Motor neuron (in vitro differentiated cells): Measurements from ENCODE around the gene SEMA6A. TPM values are rescaled to one million over a fixed set of nuclear protein-coding genes. Genes with fewer than 3 reads are reported as not detected.

Experiments used
- ATAC-seq, 8 experiments: fragments of 200-7000 bp; cut with Tn5 transposase; replicated peaks in 6 of 8; 2 replicates each; pipeline ENCODE4 v1.8.0; 2021; ENCODE audit warnings: mild to moderate bottlenecking in 8 of 8, moderate library complexity in 8 of 8
- H3K27ac ChIP-seq, 2 donors: fragments of 250-450 bp; sonication (Bioruptor Pico); 2 replicates each; pipeline ENCODE4 v1.9.0; 2021; ENCODE audit warnings: antibody characterized with exemption in 2 of 2, mild to moderate bottlenecking in 2 of 2, moderate library complexity in 1 of 2
- H3K4me1 ChIP-seq, 2 donors: fragments of 250-450 bp; sonication (Bioruptor Pico); replicated peaks in 1 of 2; 2 replicates each; pipeline ENCODE4 v1.6.1; 2021; ENCODE audit warnings: antibody characterized with exemption in 2 of 2, mild to moderate bottlenecking in 2 of 2, moderate library complexity in 1 of 2
- H3K4me3 ChIP-seq, 5 donors: fragments of 250-450 bp; sonication (Bioruptor Pico); 2 replicates each; pipeline ENCODE4 v1.9.0; 2021; ENCODE audit warnings: antibody characterized with exemption in 5 of 5, mild to moderate bottlenecking in 5 of 5, moderate library complexity in 4 of 5
- WGBS, 10 experiments: fragments of 450-650 bp; shearing (Covaris generic); methylation state at CpG; one replicate each; pipeline ENCODE4 v1.0.0; 2022; 5-methylcytosine and 5-hydroxymethylcytosine counted together
- in situ Hi-C, 9 experiments: fragments of 400-800 bp; cut with MboI; loops; one replicate each; pipeline ENCODE4 v1.15.0; 2021; ENCODE audit warnings: low sequenced_read_pairs in 9 of 9, low pct_unique_long_range_greater_than_20kb in 2 of 9; ENCODE audit not compliant: unreplicated experiment in 9 of 9
- total RNA-seq, 8 experiments: library from RNA; unstranded; fragments of 300-600 nt; gene quantifications; 2 replicates each; pipeline versions ENCODE4 v1.2.3 to v1.2.4, GENCODE V29; 2022

Gene SEMA6A
- total RNA-seq, 8 experiments from 2014 or later = 2.6 to 35.9 (median 20.0) TPM

GRCh38 chr5:116488356-116489041 is 86.1 kb downstream of the SEMA6A start:
- WGBS, 10 experiments = 60 to 100% (median 73%) methylated on average over 1 to 5 of the region's 6 CpGs; no CpG with 5 or more reads in 3 of the 10 experiments
- Histone ChIP-seq H3K27ac (peak overlapping the region in 1 of 2 donors; percentile 21), H3K4me1 (peaks cover 12 to 38% of the 10 kb centered on the region in 2 donors), H3K4me3 (no peak overlapping the region)
- peak in 4 of 8 experiments; percentile 21 to 74 (median 68) for ATAC-seq
- in situ Hi-C loops = no loop called here

DNA sequence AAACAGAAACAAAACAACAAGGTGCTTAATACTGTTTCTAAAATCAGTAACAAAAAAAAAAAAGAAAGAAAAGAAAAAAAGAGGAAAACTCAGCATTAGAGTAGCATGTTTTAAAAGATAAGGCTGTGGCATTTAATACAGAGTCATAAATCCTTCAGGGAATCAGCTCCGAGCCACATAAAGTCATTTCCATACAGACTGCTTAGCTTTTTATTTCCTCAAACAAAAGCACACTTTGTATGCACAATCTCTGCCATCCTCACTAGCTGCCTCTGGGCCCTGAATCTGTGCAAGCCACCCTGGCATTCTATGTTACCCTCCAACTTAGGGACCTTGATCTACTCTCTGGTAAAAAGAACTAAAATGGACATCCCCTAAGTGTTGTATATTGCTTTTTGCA is 87.6 kb downstream of the SEMA6A start:
- H3K4me1 ChIP-seq = peaks cover 12 to 34% of the 10 kb centered on the region in 2 donors
- H3K27ac ChIP-seq = no peak overlapping the region
- WGBS, 10 experiments = 0 to 92% (median 31%) methylated on average over 1 of the region's 1 CpG; no CpG with 5 or more reads in 1 of the 10 experiments
- in situ Hi-C loops = no loop called here
- ATAC-seq = peak in 3 of 8 experiments; percentile 36 to 39 (median 36)
- no peak overlapping the region for H3K4me3 ChIP-seq

DNA sequence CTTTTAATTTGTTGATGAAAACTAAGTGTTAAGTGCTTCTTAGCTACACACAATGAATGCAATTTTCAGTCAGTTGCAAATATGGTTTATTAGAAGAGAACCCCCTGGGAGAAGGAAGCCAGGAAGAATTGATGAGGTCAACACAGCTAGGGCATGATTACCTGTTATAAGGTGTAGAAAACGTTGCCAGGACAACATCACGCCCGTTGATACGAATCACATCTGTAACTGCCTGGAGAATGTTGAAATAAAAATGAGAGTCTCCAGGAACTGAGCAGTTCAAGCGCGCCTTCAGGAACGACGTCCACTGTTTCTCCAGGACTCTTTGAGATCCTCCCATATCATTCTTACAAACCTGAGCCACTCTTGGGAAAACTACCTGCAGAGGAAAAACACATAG is 88.0 kb downstream of the SEMA6A start:
- in situ Hi-C loops = no loop called here
- 69 to 100% (median 94%) methylated on average over 1 to 8 of the region's 8 CpGs for WGBS, 10 experiments
- H3K27ac ChIP-seq = no peak overlapping the region

DNA sequence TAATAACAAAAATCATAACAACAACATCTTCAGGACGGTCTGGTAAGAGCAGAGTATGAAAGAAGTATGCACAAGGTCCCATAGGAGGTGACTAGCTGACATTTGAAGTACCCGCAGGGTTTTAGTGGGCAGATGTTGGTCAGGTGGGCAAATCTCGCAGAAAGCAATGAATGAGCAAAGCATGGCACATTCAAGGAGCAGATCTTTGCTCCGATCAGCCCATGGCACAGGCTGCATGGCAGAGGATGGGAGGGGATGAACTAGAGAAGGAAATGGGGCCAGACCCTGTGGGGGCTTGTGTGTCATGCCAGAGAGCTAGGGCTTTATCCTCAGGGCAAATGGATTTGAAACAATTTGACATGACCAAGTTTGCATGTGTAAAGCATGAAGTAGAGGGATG is 90.0 kb downstream of the SEMA6A start:
- no peak for ATAC-seq
- in situ Hi-C loops = no loop called here
- Histone ChIP-seq H3K4me3 (no peak overlapping the region), H3K27ac (no peak overlapping the region), H3K4me1 (peaks cover 12 to 32% of the 10 kb centered on the region in 2 donors)
- 83 to 100% (median 94%) methylated on average over 1 to 4 of the region's 4 CpGs; no CpG with 5 or more reads in 2 of the 10 experiments for WGBS, 10 experiments

More for the DNA sequence above, 88.0 kb downstream of the SEMA6A start:
- no peak for ATAC-seq
- H3K4me1 ChIP-seq = peaks cover 12 to 34% of the 10 kb centered on the region in 2 donors
- no peak overlapping the region for H3K4me3 ChIP-seq

GRCh38 chr5:116482394-116482793 is 92.2 kb downstream of the SEMA6A start:
- 50 to 100% (median 90%) methylated on average over 1 of the region's 1 CpG; no CpG with 5 or more reads in 5 of the 10 experiments for WGBS, 10 experiments
- Histone ChIP-seq H3K27ac (no peak overlapping the region), H3K4me3 (no peak overlapping the region), H3K4me1 (peaks cover 2 to 9% of the 10 kb centered on the region in 2 donors)
- in situ Hi-C loops = no loop called here
- no peak for ATAC-seq

DNA sequence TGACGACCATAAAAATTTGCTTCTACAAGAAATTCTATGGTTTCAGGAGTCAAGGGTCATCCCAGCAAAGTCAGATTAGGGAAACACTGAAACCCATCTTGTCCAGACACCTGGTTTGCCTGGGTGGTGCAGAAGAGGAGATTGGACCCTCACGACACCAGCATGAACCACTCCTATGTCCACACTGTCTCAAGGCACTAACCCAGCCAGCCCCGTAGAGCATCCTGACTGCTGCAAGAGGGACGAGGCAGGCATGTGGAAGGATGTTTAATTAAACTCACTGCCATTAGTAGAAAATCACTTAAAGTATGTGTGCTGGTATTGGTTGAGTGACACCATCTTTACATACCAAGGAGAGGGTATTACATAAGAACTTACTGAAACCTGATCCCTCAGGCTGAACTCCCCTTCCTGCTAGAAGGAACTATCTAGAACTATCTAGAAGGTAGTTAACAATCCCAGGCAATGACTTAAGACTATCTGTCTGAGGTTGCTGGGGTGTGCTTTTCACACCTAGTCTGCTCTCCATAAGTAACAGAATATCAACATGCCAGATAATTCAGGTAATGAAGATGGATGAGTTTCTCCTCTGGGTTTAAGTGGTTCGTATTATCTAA is 93.6 kb downstream of the SEMA6A start:
- in situ Hi-C loops = no loop called here
- H3K27ac ChIP-seq = no peak overlapping the region
- no peak for ATAC-seq
- no peak overlapping the region for H3K4me3 ChIP-seq
- no peaks in the 10 kb centered on the region for H3K4me1 ChIP-seq
- 27 to 100% (median 89%) methylated on average over 1 to 5 of the region's 5 CpGs; no CpG with 5 or more reads in 1 of the 10 experiments for WGBS, 10 experiments

DNA sequence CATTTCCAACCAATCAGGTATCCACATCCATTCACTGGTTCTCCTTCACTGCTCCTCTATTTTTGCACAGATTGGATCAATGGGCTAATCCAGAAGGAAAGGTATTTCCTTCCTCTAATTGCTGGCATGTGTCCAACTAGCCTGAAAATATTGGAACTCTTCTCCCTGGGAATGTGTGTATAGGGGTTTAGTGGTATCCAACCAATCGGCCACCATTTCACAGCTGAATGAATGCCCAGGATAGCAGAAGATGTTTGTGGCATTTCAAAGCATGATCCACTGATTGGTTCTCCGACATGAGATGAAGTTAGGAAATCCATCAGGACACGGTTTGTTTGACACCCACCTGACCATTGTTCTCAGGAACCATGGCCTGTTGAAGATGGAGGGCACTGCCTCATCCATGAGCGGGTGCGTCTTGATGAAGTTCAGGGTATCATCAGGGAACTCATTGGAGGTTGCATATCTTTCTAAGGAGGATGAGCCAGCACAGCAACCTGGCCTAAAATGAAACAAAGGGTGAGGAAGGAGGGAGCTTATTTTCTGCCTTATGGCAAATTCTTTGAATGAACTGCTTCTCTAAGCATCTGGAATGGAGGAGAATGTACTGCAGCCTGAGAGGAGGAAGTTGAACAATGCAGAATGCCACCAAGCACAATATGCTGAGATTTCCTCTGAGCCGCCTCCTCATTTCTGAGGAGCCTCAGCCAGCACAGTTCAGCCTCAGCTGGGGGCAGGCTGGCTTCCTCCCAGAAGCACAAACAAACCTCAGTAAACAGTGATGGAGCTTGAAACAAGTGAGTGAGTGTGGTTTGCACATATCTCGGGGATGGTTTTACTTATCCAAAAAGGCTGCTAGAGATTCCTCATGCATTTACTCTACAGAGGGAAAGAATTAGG is 94.6 kb downstream of the SEMA6A start:
- peak in 1 of 8 experiments; percentile 55 for ATAC-seq
- Histone ChIP-seq H3K27ac (no peak overlapping the region), H3K4me1 (peaks cover 0 to 5% of the 10 kb centered on the region in 2 donors), H3K4me3 (no peak overlapping the region)
- WGBS, 10 experiments = 70 to 100% (median 92%) methylated on average over 2 to 7 of the region's 7 CpGs; no CpG with 5 or more reads in 3 of the 10 experiments
- in situ Hi-C loops = no loop called here

GRCh38 chr5:116478491-116478890 is 96.1 kb downstream of the SEMA6A start:
- 60 to 100% (median 97%) methylated on average over 1 to 2 of the region's 2 CpGs; no CpG with 5 or more reads in 2 of the 10 experiments for WGBS, 10 experiments
- in situ Hi-C loops = no loop called here
- no peak overlapping the region for H3K4me3 ChIP-seq
- peaks cover 0 to 7% of the 10 kb centered on the region in 2 donors for H3K4me1 ChIP-seq
- H3K27ac ChIP-seq = no peak overlapping the region
- no peak for ATAC-seq

DNA sequence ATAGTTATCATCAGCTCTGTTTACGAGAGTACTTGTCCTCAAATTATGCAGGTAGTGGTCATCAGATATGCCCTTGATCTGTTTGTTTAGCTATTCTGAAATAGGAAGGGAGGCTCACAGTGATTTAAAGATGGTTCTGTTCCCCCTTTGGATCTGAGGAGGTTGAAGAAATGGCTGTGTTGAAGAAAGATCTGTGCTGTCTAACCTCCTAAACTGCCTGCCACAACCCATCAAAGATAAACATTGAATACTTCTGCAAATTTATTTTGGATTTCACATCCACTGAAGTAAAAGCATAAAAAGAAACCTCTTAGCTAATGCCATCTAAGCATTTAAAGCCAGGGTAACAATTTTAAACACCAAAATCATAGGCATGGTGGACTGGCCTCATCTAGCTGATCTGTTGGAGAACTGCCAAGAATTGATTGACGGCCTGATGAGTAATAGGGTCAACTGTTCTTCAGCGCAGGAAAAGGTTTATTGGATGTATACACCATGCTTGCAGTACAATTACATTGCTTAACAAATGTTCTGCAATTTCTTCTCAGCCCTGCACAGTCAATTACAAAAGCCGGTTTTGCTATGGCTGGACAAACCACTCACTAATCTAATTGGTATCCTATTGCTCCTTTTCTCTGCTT is 97.6 kb downstream of the SEMA6A start:
- Histone ChIP-seq H3K4me3 (no peak overlapping the region), H3K4me1 (peaks cover 0 to 7% of the 10 kb centered on the region in 2 donors), H3K27ac (no peak overlapping the region)
- in situ Hi-C loops = no loop called here
- ATAC-seq = peak in 3 of 8 experiments; percentile 36 to 54 (median 48)
- 71 to 100% (median 90%) methylated on average over 1 to 4 of the region's 4 CpGs for WGBS, 10 experiments

DNA sequence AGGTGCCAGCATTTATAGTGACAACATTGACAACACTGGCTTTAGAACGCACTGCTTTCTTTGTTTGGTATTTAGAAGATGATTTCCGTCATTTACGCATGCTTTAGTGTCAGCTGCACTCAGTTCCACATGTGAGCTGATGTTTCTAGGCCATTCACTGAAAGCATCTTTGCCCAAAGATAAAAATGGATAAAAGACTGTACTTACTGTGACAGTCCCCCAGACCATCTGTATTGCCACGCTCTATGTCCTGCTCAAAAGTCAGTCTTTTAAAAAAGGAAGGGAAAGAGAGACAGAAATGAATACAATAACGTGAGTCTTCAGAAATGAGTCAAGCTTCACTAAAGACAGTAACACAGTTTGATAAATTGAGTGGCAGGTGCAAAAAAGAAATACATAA is 99.3 kb downstream of the SEMA6A start:
- WGBS, 10 experiments = 78 to 98% (median 90%) methylated on average over 2 to 5 of the region's 5 CpGs
- peaks cover 0 to 7% of the 10 kb centered on the region in 2 donors for H3K4me1 ChIP-seq
- in situ Hi-C loops = no loop called here
- ATAC-seq = peak in 1 of 8 experiments; percentile 18
- no peak overlapping the region for H3K4me3 ChIP-seq
- no peak overlapping the region for H3K27ac ChIP-seq

GRCh38 chr5:116473706-116474105 is 100.9 kb downstream of the SEMA6A start:
- 45 to 100% (median 76%) methylated on average over 1 to 5 of the region's 5 CpGs; no CpG with 5 or more reads in 2 of the 10 experiments for WGBS, 10 experiments
- no peak for ATAC-seq
- H3K4me1 ChIP-seq = peaks cover 0 to 7% of the 10 kb centered on the region in 2 donors
- H3K27ac ChIP-seq = no peak overlapping the region
- H3K4me3 ChIP-seq = no peak overlapping the region
- in situ Hi-C loops = no loop called here

- H3K27ac ChIP-seq = no peak overlapping the region
- in situ Hi-C loops = no loop called here
- no peak overlapping the region for H3K4me3 ChIP-seq
- 81 to 100% (median 95%) methylated on average over 2 to 3 of the region's 3 CpGs; no CpG with 5 or more reads in 1 of the 10 experiments for WGBS, 10 experiments
- H3K4me1 ChIP-seq = peaks cover 0 to 7% of the 10 kb centered on the region in 2 donors
- no peak for ATAC-seq
These were observed 102.3 kb downstream of the SEMA6A start for GRCh38 chr5:116472274-116472673.
